B cell (primary cell): ENCODE measurements around the gene RNF34. TPM values are rescaled to one million over a fixed set of nuclear protein-coding genes. Genes with fewer than 3 reads are reported as not detected.

Experiments used
- ATAC-seq: fragments of 200-7000 bp; cut with Tn5 transposase; one replicate; pipeline ENCODE4 v1.10.0; 2021; ENCODE audit warnings: low read depth, mild to moderate bottlenecking, moderate number of reproducible peaks, moderate library complexity
- CTCF ChIA-PET: fragments of 350-600 bp; sonication (Branson Sonifier 250); formaldehyde crosslinking; loops from one replicate; lab custom pipeline; 2021; ENCODE audit warnings: antibody characterized with exemption, inconsistent platforms; lab: Charles Lee
- POLR2A ChIA-PET: fragments of 350-600 bp; sonication (Branson Sonifier 250); formaldehyde crosslinking; loops from one replicate; lab custom pipeline; 2021; ENCODE audit warnings: antibody characterized with exemption; lab: Charles Lee
- DNase-seq: peaks from one replicate; pipeline ENCODE4 v3.0.0; 2013
- H2AFZ ChIP-seq: 2 replicates; pipeline ENCODE4 v1.6.1; 2012; ENCODE audit warnings: mild to moderate bottlenecking, low read depth, low read length; ENCODE audit not compliant: insufficient read depth, poor library complexity, severe bottlenecking
- H3K27ac ChIP-seq, 2 donors: 1 replicate in 1 of 2; 2 replicates in 1 of 2; pipeline ENCODE4 v1.5.1; 2012 to 2013; ENCODE audit warnings: low read length in 2 of 2, mild to moderate bottlenecking in 2 of 2, moderate library complexity in 1 of 2
- H3K27me3 ChIP-seq, 4 experiments: fragments of 200-600 bp in 1 of 4; sonication (generic) in 1 of 4; replicated peaks in 1 of 4; 1 replicate in 2 of 4; 2 replicates in 2 of 4; pipeline versions ENCODE4 v1.6.1 to v1.7.0; 2013 to 2016; ENCODE audit warnings: low read length in 3 of 4, mild to moderate bottlenecking in 2 of 4, mixed read lengths in 1 of 4, moderate library complexity in 1 of 4; ENCODE audit not compliant: insufficient read depth in 4 of 4, control insufficient read depth in 3 of 4; ENCODE audit errors: control extremely low read depth in 1 of 4
- H3K36me3 ChIP-seq, 2 experiments: replicated peaks in 1 of 2; 1 replicate in 1 of 2; 2 replicates in 1 of 2; pipeline versions ENCODE4 v1.6.1 to v1.7.1; 2013; ENCODE audit warnings: low read length in 1 of 2; ENCODE audit not compliant: insufficient read depth in 2 of 2, control insufficient read depth in 1 of 2; ENCODE audit errors: control extremely low read depth in 1 of 2, extremely low read depth in 1 of 2
- H3K4me1 ChIP-seq, 2 donors: fragments of 200-600 bp in 1 of 2; sonication (generic) in 1 of 2; 1 replicate in 1 of 2; 2 replicates in 1 of 2; pipeline versions ENCODE4 v1.5.1 to v1.6.1; 2013 to 2017; ENCODE audit warnings: low read length in 2 of 2; ENCODE audit not compliant: control insufficient read depth in 2 of 2, insufficient read depth in 2 of 2
- H3K4me2 ChIP-seq: replicated peaks from 2 replicates; pipeline ENCODE3; 2012; ENCODE audit warnings: mild to moderate bottlenecking, low read depth, low read length; ENCODE audit not compliant: poor library complexity, severe bottlenecking
- H3K4me3 ChIP-seq, 5 experiments: fragments of 200-600 bp in 1 of 5; sonication (generic) in 1 of 5; 1 replicate in 3 of 5; 2 replicates in 2 of 5; pipeline versions ENCODE4 v1.5.1 to v1.7.0; 2011 to 2016; ENCODE audit warnings: low read length in 4 of 5, mild to moderate bottlenecking in 4 of 5, low read depth in 2 of 5, control low read depth in 1 of 5, moderate library complexity in 1 of 5; ENCODE audit not compliant: insufficient read depth in 1 of 5; ENCODE audit errors: control extremely low read depth in 1 of 5, extremely low read depth in 1 of 5
- H3K79me2 ChIP-seq: fragments of 200-600 bp; sonication (generic); one replicate; pipeline ENCODE4 v1.6.0; 2016; ENCODE audit warnings: low read length; ENCODE audit not compliant: control insufficient read depth, insufficient read depth
- H3K9ac ChIP-seq: fragments of 200-600 bp; sonication (generic); 2 replicates; pipeline ENCODE4 v1.6.1; 2017; ENCODE audit warnings: mild to moderate bottlenecking, low read length, moderate library complexity
- H3K9me3 ChIP-seq, 3 donors: one replicate each; pipeline versions ENCODE4 v1.6.1 to v1.7.1; 2013; ENCODE audit warnings: low read length in 2 of 3; ENCODE audit not compliant: control insufficient read depth in 2 of 3, insufficient read depth in 1 of 3; ENCODE audit errors: control extremely low read depth in 1 of 3
- H4K20me1 ChIP-seq: 2 replicates; pipeline ENCODE4 v1.6.0; 2012; ENCODE audit warnings: mild to moderate bottlenecking, low read length; ENCODE audit not compliant: insufficient read depth, control insufficient read depth, poor library complexity, severe bottlenecking
- H3K27ac Mint-ChIP-seq: one replicate; pipeline ENCODE4 v1.8.0; 2021; ENCODE audit warnings: mixed read lengths
- H3K27me3 Mint-ChIP-seq: one replicate; pipeline ENCODE4 v1.8.0; 2021; ENCODE audit warnings: mixed read lengths
- H3K4me1 Mint-ChIP-seq: one replicate; pipeline ENCODE4 v1.8.0; 2021; ENCODE audit warnings: mixed read lengths
- H3K4me3 Mint-ChIP-seq: one replicate; pipeline ENCODE4 v1.8.0; 2021; ENCODE audit warnings: mixed read lengths
- H3K9me3 Mint-ChIP-seq: one replicate; pipeline ENCODE4 v1.8.0; 2022; ENCODE audit warnings: mixed read lengths; ENCODE audit not compliant: insufficient read depth
- CTCF ChIP-seq: fragments of 200-600 bp; IDR thresholded peaks from one replicate; pipeline ENCODE4 v1.8.0; 2022; ENCODE audit warnings: antibody characterized with exemption, mild to moderate bottlenecking
- EZH2 ChIP-seq: IDR thresholded peaks from 2 replicates; pipeline ENCODE4 v1.6.1; 2012; ENCODE audit warnings: borderline replicate concordance, low read depth, mild to moderate bottlenecking, moderate library complexity, low read length; ENCODE audit not compliant: insufficient read depth, poor library complexity, severe bottlenecking
- WGBS: methylation state at CpG from one replicate; pipeline ENCODE4 v1.1.5; 2013; ENCODE audit warnings: missing lambda C conversion rate; ENCODE audit not compliant: insufficient coverage; 5-methylcytosine and 5-hydroxymethylcytosine counted together
- intact Hi-C: fragments of 100-400 bp; cut with micrococcal nuclease; formaldehyde crosslinking; loops from one replicate; pipeline ENCODE4 v1.10.0; 2022
- polyA plus RNA-seq: library from polyadenylated mRNA; depleted of rRNA; stranded (reverse); fragments of >200 nt; gene quantifications from 2 replicates; pipeline ENCODE4 v1.2.3, GENCODE V29; 2012
- total RNA-seq, 2 donors: library from RNA; stranded (reverse); fragments of 120-200 nt in 1 of 2; gene quantifications; 1 replicate in 1 of 2; 2 replicates in 1 of 2; pipeline versions ENCODE4 v1.2.3 to v1.2.4, GENCODE V29; 2013 to 2022

The RNF34 gene
- total and polyA plus RNA-seq, 2 donors (not counting 1 experiment from before 2014, with no cell fraction given), result 24.9 to 86.7 TPM

- under 1% methylated on average over 39 of the region's 49 CpGs for WGBS
- CTCF ChIA-PET, result interaction anchor here (1.3 to 3.0 kb wide), 3 partner anchors 17 to 91 kb away, joined by 3 to 12 read pairs (median 9); partner anchors contain the start of gene RNF34
- intact Hi-C loops, result loop anchor here (1.0 to 5.0 kb wide), 4 partner anchors 48 to 536 kb away; partner anchors contain the start of genes PSMD9 and RNF34
Observed at GRCh38 chr12:121351820-121352681, 47.9 kb upstream of the RNF34 start, which contains the start of gene ANAPC5. TSS of gene ANAPC5 (minus strand) at chr12:121352411. CDS start at chr12:121352340, 71 bp downstream.

More at GRCh38 chr12:121351820-121352681, 47.9 kb upstream of the RNF34 start, which contains the start of gene ANAPC5:
- H3K9me3 ChIP-seq, result no peaks in the 10 kb centered on the region
- peak within 1 kb of the TSS; percentile 74 for H3K4me2 ChIP-seq
- H3K4me1 Mint-ChIP-seq, result peaks cover 27% of the 10 kb centered on the region
- ATAC-seq, result peak; percentile 98
- no peaks in the 10 kb centered on the region for H3K27me3 ChIP-seq
- H3K9me3 Mint-ChIP-seq, result no peaks in the 10 kb centered on the region
- H3K4me1 ChIP-seq, result peaks cover 12 to 18% of the 10 kb centered on the region in 2 donors
- H3K4me3 Mint-ChIP-seq, result peak within 1 kb of the TSS; percentile 96
- peak within 1 kb of the TSS; percentile 75 to 93 (median 83) for H3K4me3 ChIP-seq
- peak within 1 kb of the TSS; percentile 88 for H2AFZ ChIP-seq
- no peak for TF ChIP-seq CTCF
- TF ChIP-seq EZH2, result no peak
- POLR2A ChIA-PET, result interaction anchor here (0.6 to 1.7 kb wide), 5 partner anchors 48 to 1151 kb away, joined by 3 to 17 read pairs (median 5); partner anchors contain the start of genes RNF34 and RPLP0
- DNase-seq, result peak; percentile 95
- peaks cover 43% of the 10 kb centered on the region for H3K79me2 ChIP-seq
- no peaks in the 10 kb centered on the region for H3K27me3 Mint-ChIP-seq
- H3K27ac Mint-ChIP-seq, result peak within 1 kb of the TSS; percentile 97
- no peaks in the 10 kb centered on the region for H4K20me1 ChIP-seq
- peak within 1 kb of the TSS; percentile 40 to 78 for H3K27ac ChIP-seq
- peaks cover 0 to 5% of the 10 kb centered on the region in 2 experiments for H3K36me3 ChIP-seq
- peak within 1 kb of the TSS; percentile 80 for H3K9ac ChIP-seq
